Esophagus mucosa (tissue), 1 donor: ENCODE data around the gene PCSK5. TPM values are rescaled to one million over a fixed set of nuclear protein-coding genes. Genes with fewer than 3 reads are reported as not detected.

Experiments
- ATAC-seq: fragments of 200-7000 bp; cut with Tn5 transposase; one replicate; pipeline ENCODE4 v1.9.1; 2020
- total RNA-seq: library from RNA; stranded (reverse); gene quantifications from one replicate; pipeline ENCODE4 v1.2.4, GENCODE V29; 2023
- donor health status: DM: yes; HTN: yes; CAD: no.

The PCSK5 gene
- total RNA-seq, 1 donor from 2014 or later = 13.6 TPM

DNA sequence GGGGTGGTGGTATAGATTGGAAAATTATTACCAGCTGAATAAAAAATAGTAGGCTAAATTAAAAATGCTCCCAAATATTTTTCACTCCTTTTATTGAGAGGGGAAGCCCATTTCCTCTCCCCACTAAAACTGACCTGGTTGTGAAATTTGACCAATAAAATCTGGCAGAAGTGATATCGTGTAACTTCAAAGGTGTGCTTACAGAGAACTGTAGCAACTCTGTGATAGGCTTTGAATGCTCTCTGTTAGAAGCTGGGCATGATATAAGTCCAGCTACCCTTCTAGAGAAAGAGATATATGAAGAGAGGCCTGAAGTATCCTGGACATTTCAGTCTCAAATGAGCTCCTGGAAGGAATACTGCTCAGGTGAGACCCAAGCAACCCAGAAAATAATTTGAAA is 513.9 kb downstream of the PCSK5 start:
- no peak for ATAC-seq

DNA sequence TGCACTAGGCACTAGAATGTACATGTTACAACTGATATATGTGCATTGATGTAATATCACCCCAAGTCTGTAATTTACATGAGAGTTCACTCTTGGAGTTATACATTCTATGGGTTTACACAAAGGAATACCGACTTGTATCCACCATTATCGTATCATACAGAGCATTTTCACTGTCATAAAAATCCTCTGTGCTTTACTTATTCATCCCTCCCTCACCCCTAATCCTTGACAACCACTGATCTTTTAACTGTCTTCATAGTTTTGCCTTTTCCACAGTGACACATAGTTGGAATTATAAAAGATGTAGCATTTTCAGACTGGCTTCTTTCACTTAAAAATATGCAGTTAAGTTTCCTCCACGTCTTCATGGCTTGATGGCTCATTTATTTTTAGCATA is 514.9 kb downstream of the PCSK5 start:
- ATAC-seq = no peak

DNA sequence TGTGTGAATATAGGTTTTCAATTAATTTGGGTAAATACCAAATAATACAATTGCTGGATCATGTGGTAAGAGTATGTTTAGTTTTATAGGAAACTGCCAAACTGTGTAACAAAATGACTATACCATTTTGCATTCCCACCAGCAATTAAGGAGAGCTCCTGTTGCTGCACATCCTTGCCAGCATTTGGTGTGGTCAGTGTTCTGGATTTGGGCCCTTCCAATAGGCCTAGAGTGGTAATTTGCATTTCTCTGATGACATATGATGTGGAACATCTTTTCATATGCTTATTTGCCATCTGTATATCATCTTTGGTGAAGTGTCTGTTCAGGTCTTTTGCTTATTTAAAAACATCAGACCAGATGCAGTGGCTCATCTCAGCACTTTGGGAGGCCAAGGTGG is 515.4 kb downstream of the PCSK5 start:
- no peak for ATAC-seq
